ENCODE results near the gene GALNT9.

Gene GALNT9

DNA sequence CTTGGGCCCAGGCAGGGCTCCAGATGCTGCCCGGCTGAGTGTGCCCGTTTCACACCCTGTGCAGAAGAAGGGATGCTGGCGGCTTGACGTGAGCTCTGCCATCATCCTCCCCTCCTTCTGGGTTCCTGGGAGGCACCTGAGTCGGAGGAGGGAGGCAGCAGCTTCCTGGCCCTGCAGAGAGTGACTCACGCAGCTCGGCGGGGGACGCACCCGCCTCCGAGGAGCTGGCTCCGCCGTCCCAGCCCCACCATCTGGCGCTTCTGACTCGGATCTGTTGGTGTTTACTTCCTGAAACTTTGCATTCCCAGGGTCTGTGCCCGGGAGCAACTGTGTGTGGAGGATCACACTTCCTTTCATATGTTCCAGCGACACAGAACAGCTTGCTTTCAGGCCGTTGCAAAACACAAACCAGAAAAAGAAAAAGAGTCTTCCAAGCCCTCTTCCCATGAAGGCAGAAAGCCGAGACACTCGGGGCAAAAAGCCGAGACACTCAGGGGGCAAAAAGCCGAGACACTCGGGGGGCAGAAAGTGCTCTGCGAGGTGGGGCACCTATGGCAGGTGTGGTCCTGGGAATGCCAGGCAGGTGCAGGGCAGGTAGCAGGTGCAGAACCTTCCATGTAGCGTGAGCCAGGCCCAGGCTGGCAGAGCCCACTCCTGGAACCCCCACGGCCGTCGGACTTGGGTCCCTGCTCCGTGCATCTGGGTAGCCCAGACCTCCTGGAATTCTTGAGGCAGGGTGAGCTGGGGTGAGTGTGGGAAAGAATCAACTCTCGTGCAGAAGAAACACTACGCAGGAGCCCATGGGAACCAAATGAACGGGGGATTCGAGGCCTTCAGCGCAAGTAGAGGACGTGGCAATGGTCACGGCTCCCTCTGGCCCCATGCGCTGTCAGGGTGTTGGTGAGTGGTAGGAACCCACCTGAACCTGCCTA lies 27.6 kb upstream of the GALNT9 start:
- TF ChIP-seq, protein P1, sequence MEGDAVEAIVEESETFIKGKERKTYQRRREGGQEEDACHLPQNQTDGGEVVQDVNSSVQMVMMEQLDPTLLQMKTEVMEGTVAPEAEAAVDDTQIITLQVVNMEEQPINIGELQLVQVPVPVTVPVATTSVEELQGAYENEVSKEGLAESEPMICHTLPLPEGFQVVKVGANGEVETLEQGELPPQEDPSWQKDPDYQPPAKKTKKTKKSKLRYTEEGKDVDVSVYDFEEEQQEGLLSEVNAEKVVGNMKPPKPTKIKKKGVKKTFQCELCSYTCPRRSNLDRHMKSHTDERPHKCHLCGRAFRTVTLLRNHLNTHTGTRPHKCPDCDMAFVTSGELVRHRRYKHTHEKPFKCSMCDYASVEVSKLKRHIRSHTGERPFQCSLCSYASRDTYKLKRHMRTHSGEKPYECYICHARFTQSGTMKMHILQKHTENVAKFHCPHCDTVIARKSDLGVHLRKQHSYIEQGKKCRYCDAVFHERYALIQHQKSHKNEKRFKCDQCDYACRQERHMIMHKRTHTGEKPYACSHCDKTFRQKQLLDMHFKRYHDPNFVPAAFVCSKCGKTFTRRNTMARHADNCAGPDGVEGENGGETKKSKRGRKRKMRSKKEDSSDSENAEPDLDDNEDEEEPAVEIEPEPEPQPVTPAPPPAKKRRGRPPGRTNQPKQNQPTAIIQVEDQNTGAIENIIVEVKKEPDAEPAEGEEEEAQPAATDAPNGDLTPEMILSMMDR (IDR thresholded peaks at IDR 0.05) = no peak
- DNase-seq (ENCODE audit: low spot score) = no peak
- no peak overlapping the region for H3K27ac ChIP-seq
- H3K4me3 ChIP-seq = no peak overlapping the region

DNA sequence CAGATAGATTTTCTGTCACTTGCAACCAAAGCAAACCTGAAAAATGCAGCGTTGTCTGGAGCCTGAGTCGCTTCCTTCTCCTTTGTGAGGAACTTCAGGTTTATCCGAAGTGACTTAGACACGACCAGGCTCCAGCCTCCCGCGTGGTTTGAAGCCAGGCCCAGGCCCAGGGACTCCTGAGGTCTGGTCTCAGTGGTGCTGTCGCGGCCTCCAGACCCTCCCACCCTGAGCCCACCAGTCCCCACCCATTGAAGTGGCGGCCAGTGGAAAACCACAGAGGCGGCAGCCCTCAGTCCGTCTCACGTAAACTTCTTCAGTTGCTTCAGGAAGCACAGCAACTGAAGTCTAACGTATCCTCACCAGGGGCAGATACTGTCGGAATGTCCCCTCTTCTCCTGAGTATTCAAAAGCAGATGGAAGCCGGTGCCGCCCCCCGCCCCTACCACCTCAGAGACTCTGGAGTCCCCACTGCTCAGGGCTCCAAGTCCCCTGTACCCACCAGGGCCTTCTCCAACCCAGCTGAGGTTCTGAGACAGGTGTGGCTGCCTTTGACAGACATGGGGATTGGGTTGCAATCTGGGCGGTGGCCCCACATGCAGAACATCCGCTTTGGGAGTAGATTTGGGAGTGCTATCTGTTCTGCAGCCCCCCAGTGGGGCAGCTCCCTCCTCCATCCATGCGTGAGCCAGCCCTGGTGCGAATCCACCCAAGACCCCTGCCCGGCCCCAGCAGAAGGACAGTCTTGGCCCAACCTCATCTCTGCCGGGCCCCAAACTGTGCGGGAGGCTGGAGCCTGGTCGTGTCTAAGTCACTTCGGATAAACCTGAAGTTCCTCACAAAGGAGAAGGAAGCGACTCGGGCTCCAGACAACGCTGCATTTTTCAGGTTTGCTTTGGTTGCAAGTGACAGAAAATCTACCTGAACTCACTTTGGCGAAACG lies 26.6 kb upstream of the GALNT9 start:
- TF ChIP-seq, protein P1 (IDR thresholded peaks at IDR 0.05) = no peak
- no peak for DNase-seq (ENCODE audit: low spot score)
- Histone ChIP-seq H3K27ac (no peak overlapping the region), H3K4me3 (no peak overlapping the region)

DNA sequence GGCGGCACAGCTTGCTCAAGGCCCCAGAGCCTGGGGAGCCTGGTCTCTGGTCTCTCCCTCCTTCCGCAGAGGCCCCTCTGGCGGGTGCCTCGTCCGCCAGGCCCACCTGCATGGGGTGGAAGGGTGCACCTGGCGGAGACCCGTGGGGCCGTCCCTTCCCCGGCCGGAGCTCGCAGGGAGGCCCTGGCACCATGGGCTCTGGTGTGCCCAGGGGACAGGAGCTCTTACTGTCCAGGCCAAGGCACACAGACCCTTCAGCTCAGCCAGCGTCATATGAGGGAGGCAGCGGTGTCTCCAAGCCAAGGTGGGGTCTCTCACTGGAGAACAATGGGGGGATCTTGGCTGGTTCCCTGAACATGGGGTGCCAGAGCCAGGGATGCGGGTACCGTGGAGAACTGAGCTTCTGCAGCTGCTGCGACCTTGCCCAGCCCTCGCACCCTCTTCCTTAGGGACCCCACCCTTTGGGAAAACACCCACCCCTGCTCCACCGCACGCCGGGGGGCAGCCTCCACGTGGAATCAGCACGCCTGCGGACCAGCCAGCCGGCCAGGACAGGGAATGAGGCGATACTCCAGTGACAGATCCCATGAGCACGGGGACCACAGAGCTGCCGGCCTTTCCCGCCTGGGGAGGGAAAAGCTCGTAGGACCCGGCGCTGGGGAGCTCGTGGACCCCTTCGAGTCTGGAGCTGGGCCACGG lies 25.7 kb upstream of the GALNT9 start:
- no peak for DNase-seq (ENCODE audit: low spot score)
- H3K4me3 ChIP-seq = no peak overlapping the region

DNA sequence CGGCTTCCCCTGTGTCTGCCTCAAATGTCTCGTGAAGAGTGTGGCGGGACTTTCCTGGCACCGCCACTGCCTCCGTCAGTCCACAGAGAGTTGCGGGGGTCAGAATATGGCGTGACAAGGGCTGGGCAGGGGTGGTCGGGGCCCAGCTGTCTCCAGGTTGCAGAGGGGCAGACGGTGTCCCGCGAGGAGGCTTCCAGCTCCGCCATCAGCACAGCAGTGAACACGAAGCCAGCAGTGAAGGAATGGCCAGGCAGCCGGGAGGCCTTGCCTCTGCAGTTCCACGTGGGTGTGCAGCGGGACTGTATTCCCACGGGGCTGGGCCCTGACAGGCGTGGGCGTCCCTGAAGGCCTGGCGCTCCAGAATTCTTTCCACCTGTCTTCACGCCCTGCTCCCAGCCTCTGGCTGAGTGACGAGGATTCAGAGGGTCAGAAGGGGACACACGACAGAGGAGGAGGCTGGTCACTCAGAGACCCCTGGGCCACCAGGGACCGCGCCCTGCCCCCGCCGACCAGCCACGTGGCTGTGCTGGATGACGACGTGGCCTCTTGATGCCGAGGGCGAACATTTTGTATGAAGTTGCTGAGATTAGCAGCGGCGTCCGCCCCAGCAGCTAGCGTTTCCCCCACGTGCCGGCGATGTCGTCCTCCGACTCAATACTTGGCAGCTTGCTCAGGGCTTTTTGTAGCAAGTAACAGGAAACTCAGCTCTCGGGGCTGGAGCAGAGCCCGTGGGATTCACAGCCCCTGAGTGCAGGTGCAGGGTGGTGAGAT lies 25.0 kb upstream of the GALNT9 start:
- Histone ChIP-seq H3K4me3 (no peak overlapping the region), H3K27ac (no peak overlapping the region)
- DNase-seq (ENCODE audit: low spot score) = no peak
- TF ChIP-seq, protein P1 (IDR thresholded peaks at IDR 0.05) = no peak

More for the DNA sequence above, 25.7 kb upstream of the GALNT9 start:
- H3K27ac ChIP-seq = no peak overlapping the region
- TF ChIP-seq, protein P1 (IDR thresholded peaks at IDR 0.05) = no peak

DNA sequence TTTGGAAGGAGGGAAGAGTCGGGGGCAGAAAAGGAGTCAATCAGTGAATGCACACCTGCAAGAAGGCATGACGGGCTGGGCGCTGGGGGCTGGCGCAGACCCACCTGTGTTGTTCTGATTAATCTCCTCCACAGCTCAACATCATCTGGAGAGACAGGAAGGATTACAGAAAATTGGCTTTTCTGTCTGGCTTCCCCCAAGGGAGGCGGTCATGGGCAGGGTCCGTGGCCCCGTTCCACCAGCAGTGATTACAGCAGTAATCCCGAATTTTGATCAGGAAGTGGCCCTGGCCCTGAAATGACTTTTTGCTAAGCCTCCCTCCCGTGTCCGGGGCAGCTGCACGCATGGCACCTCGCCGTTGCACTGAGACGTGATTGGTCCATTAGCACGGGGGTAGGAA lies 24.4 kb upstream of the GALNT9 start:
- Histone ChIP-seq H3K4me3 (no peak overlapping the region), H3K27ac (no peak overlapping the region)
- TF ChIP-seq, protein P1 (IDR thresholded peaks at IDR 0.05) = no peak
- no peak for DNase-seq (ENCODE audit: low spot score)
